HG03354 (cell line): ENCODE results near the gene ARPP21.

ENCODE experiments used
- ATAC-seq: cut with Tn5 transposase; IDR thresholded peaks from one replicate; pipeline ENCODE4 v1.9.1; 2021; ENCODE audit warnings: mild to moderate bottlenecking; ENCODE audit not compliant: unreplicated experiment, poor library complexity, severe bottlenecking

The ARPP21 gene

DNA sequence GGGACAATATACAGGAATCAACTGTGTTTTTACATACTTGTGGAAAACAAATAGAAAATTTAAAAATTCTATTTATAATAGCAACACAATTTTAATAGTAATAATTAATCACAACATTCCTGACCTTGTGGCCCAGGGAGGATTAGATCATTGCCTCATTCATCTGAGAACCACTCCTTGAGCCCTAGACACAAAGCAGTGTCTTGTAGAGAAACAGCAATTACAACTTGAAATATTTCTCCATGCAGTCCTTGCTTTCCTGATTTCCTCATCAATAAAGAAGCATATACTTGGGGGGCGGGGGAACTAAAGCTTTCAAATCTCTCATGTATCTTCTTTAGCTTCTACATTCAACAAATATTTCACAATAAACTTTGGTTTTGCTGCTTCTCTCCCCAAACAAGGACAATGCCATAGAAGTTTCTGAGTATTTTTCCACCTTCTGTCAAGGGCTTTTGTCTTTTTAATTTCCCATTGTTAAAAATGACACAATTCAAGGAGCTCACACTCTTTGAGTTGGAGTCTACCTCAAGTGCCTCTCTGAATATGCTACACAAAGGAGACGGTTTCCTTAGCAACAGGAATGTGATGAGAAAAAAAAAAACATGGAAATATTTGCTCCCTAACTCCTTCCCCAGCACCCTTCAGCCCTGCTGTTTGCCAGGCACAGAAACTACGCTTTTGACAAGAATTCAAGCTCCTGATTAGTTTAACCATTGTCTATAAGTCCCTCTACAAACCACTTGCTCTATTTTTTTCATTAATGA is 118.8 kb downstream of the ARPP21 start:
- no peak for ATAC-seq

- ATAC-seq = no peak
Measured at GRCh38 chr3:35760146-35760545, 120.8 kb downstream of the ARPP21 start.

- ATAC-seq = no peak
Measured at GRCh38 chr3:35761311-35761710, 122.0 kb downstream of the ARPP21 start.

DNA sequence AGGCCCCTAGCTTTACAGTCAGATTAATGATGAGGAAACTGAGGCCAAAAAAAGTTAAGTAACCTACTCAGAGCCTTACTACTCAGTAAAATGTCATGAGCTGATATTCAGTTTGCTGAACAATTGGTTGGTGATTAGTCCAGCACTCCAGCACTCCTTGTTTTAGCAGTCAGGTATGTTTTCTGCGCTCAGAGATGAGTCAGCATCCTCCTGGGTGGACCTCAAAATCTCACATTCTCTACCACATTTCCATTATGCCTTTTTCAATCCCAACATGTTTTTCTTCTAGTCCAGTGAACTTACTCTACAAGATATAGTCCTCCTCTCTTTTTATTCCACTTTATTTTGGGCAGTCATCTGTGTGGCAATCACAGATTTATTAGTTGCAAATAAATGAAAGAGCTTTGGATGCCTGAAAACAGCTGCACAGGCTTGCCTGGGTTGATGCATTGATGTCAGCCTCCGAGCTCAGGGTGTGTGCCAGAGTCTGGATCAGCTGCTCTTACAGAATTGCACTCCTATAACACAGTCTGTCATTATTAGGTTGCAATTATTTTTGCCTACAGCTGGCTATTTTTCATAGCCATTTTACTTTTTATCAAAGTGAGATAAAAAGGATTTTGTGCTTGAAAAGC is 133.2 kb downstream of the ARPP21 start:
- no peak for ATAC-seq

- no peak for ATAC-seq
Measured at GRCh38 chr3:35773417-35773816, 134.1 kb downstream of the ARPP21 start.

GRCh38 chr3:35776346-35776745 is 137.0 kb downstream of the ARPP21 start:
- no peak for ATAC-seq

DNA sequence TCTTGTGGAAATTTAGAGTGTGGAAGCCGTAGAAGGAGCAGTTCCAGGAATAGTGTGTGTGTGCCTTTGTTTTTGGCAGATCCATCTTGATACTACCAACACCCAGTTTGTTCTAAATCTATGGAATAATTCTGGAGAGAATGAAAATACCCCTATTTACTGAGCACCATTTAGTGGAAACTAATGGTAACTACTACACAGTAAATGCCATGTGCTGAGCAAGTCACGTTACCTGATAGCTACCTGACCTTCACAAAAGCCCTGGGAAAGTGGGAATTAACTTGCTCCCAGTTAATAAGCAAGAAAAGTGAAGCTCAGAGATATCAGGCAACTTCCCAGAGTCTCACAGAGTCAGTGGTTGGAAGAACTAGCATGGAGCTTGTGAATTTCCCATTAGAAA is 137.7 kb downstream of the ARPP21 start:
- no peak for ATAC-seq

- ATAC-seq = no peak
Measured at GRCh38 chr3:35777563-35778554, 138.5 kb downstream of the ARPP21 start.

DNA sequence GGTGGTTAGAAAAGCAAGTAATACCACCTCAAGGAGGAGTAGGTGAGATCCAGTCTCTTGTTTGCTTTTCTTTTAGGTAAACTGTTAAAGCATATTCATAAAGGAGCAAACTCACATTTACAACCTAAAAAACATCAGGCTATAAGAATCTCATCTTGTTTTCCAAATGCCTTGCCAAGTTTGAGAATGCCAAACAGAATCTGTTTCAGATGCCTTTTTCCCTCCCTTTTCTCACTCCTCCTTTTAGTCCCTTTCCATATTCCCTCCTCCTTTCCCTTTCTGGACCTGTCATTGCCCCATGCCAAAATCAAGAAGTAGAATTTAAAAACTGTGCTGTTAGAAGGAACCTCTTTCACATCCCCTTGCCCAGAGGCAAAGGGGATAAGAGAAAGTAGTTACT is 140.3 kb downstream of the ARPP21 start:
- no peak for ATAC-seq

GRCh38 chr3:35780800-35781199 is 141.5 kb downstream of the ARPP21 start:
- no peak for ATAC-seq

DNA sequence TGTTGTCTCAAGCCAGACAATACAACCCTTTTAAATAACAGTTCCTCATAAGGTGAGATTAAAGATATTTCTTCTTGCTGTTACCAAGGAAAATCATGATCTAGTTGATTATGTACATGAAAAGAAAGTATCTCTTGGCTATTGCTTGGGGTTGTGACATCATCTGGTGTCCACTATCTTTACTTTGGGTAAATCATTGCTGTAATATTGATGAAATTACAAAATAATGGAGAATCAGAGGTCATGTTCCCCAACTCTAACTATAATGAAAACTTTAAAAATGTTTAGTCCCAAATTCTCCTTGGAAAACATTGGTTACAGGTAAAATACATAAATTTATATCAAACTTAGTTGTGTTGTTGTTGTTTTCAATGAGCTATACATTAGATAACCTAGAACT is 142.2 kb downstream of the ARPP21 start:
- no peak for ATAC-seq

DNA sequence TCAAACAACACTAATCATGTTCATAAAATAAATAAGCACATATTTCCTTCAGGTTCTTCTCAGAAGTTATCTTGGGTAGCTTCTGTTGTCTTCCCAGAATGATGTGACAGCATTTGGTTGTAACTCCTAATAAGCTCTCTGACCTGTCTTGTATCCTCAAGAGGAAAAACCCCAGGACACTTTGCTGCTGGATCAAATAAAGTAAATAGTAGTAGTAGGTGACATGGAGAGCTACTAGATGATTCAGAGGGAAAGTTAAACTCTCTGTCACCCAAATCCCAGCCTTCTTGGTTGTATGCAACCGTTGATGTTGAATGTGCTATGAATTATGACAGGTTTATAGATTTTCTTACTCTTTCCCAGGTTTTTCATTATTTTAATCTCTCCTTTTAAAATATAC is 143.0 kb downstream of the ARPP21 start:
- no peak for ATAC-seq

DNA sequence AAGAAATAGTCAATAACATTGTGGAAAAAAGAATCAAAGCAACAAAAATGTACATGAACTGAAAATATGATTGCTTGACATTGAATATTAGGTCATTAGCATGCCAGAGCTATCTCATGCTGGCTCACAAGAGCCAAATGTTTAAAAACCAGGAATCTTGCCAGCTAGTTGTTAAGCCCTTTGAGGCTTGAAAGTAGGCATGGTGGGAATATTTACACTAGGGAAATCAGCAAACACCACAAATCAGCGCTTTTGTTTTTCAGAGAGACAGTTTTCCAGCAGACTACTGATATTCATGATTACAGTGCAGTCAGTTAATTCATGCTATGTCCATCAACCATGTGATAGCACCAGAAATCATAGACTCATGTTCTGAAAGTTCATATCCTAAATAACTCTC is 144.8 kb downstream of the ARPP21 start:
- no peak for ATAC-seq

DNA sequence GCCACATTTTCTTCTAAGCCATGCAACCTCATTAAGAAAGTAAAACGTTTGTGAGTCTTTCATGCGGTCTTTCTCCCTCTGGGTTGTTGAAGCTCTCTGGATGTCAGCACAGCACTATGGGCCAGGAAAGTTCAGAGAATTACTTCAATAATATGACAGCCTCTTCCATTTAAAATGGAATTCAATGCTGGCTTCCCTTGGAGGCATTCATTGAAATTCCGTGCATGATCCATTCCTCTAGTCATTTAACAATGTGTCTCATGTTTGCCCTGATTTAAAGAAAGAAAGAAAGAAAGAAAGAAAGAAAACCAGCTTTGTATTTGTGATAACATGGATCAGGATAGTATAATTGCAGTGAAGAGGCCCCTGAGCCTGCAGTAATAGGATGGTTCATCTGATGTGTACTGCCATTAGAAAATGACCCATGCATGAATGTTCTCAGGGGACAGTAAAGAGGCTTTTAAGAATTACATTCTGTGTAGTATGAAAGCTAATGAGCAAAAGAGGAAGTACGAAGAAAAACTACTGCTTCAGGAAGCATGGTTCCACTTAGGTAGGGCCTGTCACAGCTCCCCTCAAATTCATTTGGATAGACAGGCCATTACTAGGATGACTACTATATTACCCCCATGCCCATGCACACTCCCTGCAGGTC is 146.0 kb downstream of the ARPP21 start:
- ATAC-seq = no peak

GRCh38 chr3:35787936-35788335 is 148.6 kb downstream of the ARPP21 start:
- ATAC-seq = no peak

- no peak for ATAC-seq
Measured at GRCh38 chr3:35789042-35789831, 149.9 kb downstream of the ARPP21 start.

DNA sequence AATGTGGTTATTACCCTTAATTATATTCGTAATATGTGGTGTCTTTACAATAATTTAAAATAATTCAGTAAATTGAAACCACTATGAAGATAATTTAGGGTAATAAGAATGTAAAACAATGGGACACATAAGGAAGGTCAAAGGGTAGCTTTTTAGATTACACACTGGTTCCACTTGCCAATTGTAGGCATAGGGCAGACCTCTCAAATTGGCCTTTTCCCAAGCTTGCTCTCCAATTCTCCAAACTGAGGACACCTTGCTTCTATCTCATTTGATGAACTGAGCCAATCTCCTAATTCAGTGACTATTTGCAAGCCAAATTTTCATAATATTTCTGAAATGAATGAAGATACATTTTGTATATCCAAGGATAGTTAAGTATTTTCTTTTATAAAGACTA is 151.4 kb downstream of the ARPP21 start:
- ATAC-seq = no peak

DNA sequence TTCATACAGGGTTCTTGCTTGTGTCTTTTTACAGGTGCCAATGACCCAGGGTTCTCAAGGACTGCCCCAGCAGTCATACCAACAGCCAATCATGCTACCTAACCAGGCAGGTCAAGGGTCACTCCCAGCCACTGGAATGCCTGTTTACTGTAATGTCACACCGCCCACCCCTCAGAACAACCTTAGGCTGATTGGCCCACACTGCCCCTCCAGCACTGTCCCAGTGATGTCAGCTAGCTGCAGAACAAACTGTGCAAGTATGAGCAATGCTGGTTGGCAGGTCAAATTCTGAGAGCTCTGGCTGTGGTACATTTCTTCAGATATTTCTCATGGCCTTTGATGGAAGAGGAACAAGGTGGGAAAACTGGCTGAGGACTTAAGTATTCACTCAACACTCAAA is 154.3 kb downstream of the ARPP21 start:
- no peak for ATAC-seq

- ATAC-seq = no peak
Measured at GRCh38 chr3:35800960-35801459, 161.7 kb downstream of the ARPP21 start.
